HEK293 (cell line): ENCODE measurements around the gene KLHL18.

Experiments
- CTCF ChIA-PET: fragments of 350-600 bp; formaldehyde crosslinking; extraction: SDS; loops from one replicate; lab custom pipeline; 2021; ENCODE audit warnings: antibody characterized with exemption; lab: Yijun Ruan, JAX
- POLR2A ChIA-PET: fragments of 300-600 bp; formaldehyde crosslinking; extraction: SDS; loops from one replicate; lab custom pipeline; 2020; ENCODE audit warnings: antibody characterized with exemption, inconsistent platforms; lab: Yijun Ruan, JAX
- H3K27ac ChIP-seq: fragments of 200-500 bp; sonication (Bioruptor generic); 2 replicates; pipeline ENCODE4 v1.5.1; 2014; ENCODE audit warnings: low read depth, low read length, control low read depth, inconsistent platforms; ENCODE audit errors: extremely low read depth
- H3K36me3 ChIP-seq, 2 experiments: fragments of 200-500 bp in 1 of 2; sonication (Bioruptor generic) in 1 of 2; 1 replicate in 1 of 2; 2 replicates in 1 of 2; pipeline ENCODE4 v1.5.1; 2014 to 2017; ENCODE audit warnings: inconsistent platforms in 2 of 2, low read length in 2 of 2; ENCODE audit not compliant: control insufficient read depth in 2 of 2, insufficient read depth in 1 of 2
- H3K4me1 ChIP-seq: fragments of 200-500 bp; sonication (Bioruptor generic); 2 replicates; pipeline ENCODE4 v1.5.1; 2014; ENCODE audit warnings: mild to moderate bottlenecking, low read length, inconsistent platforms; ENCODE audit not compliant: control insufficient read depth, insufficient read depth
- H3K4me3 ChIP-seq: 2 replicates; pipeline ENCODE4 v1.5.1; 2011; ENCODE audit warnings: low read depth, mild to moderate bottlenecking, control low read depth, low read length, moderate library complexity
- H3K9me3 ChIP-seq: fragments of 200-500 bp; sonication (Bioruptor generic); 2 replicates; pipeline ENCODE4 v1.5.1; 2014; ENCODE audit warnings: low read depth, low read length, inconsistent platforms; ENCODE audit not compliant: control insufficient read depth, insufficient read depth
- ATF2 ChIP-seq: fragments of 450-650 bp; formaldehyde crosslinking; IDR thresholded peaks from 2 replicates; pipeline ENCODE4 v1.5.1; 2016; ENCODE audit warnings: missing biosample characterization, missing genetic modification characterization, low read depth
- BCL11A ChIP-seq: fragments of 450-650 bp; formaldehyde crosslinking; IDR thresholded peaks from 2 replicates; pipeline ENCODE4 v1.5.1; 2016; ENCODE audit warnings: low read depth, missing biosample characterization, missing genetic modification characterization
- GLIS2 ChIP-seq: fragments of 450-650 bp; formaldehyde crosslinking; IDR thresholded peaks from 2 replicates; pipeline ENCODE4 v1.5.1; 2016; ENCODE audit warnings: missing biosample characterization, missing genetic modification characterization
- PRDM4 ChIP-seq: fragments of 450-650 bp; formaldehyde crosslinking; IDR thresholded peaks from 2 replicates; pipeline ENCODE4 v1.5.1; 2017; ENCODE audit warnings: missing biosample characterization, missing genetic modification characterization
- ZFP3 ChIP-seq: fragments of 450-650 bp; formaldehyde crosslinking; IDR thresholded peaks from 2 replicates; pipeline ENCODE4 v1.5.1; 2016; ENCODE audit warnings: low read depth, missing biosample characterization, missing genetic modification characterization
- ZIC2 ChIP-seq: fragments of 450-650 bp; formaldehyde crosslinking; IDR thresholded peaks from 2 replicates; pipeline ENCODE4 v1.5.1; 2016; ENCODE audit warnings: missing biosample characterization, missing genetic modification characterization
- ZNF10 ChIP-seq: fragments of 450-650 bp; formaldehyde crosslinking; IDR thresholded peaks from 2 replicates; pipeline ENCODE4 v1.5.1; 2017; ENCODE audit warnings: missing biosample characterization, missing genetic modification characterization
- ZNF112 ChIP-seq: fragments of 450-650 bp; formaldehyde crosslinking; IDR thresholded peaks from 2 replicates; pipeline ENCODE4 v1.5.0; 2017; ENCODE audit warnings: missing biosample characterization, missing genetic modification characterization
- ZNF132 ChIP-seq: fragments of 450-650 bp; formaldehyde crosslinking; IDR thresholded peaks from 2 replicates; pipeline ENCODE4 v1.5.1; 2017; ENCODE audit warnings: missing biosample characterization, missing genetic modification characterization, borderline replicate concordance
- ZNF513 ChIP-seq: fragments of 450-650 bp; IDR thresholded peaks from 2 replicates; pipeline ENCODE4 v1.5.1; 2018; ENCODE audit warnings: missing biosample characterization, missing genetic modification characterization
- ZNF518A ChIP-seq: fragments of 450-650 bp; formaldehyde crosslinking; conservative IDR thresholded peaks from 2 replicates; pipeline ENCODE4 v1.5.1; 2016; ENCODE audit warnings: low read depth, missing biosample characterization, missing genetic modification characterization
- ZNF521 ChIP-seq: fragments of 450-650 bp; formaldehyde crosslinking; IDR thresholded peaks from 2 replicates; pipeline ENCODE4 v1.5.1; 2017; ENCODE audit warnings: missing biosample characterization, mild to moderate bottlenecking, missing genetic modification characterization
- ZNF707 ChIP-seq: fragments of 450-650 bp; formaldehyde crosslinking; IDR thresholded peaks from 2 replicates; pipeline ENCODE4 v1.5.1; 2016; ENCODE audit warnings: missing biosample characterization, missing genetic modification characterization
- ZNF792 ChIP-seq: fragments of 450-650 bp; formaldehyde crosslinking; IDR thresholded peaks from 2 replicates; pipeline ENCODE4 v1.5.1; 2016; ENCODE audit warnings: missing biosample characterization, missing genetic modification characterization

Gene KLHL18

GRCh38 chr3:47366833-47367232 lies 84.1 kb downstream of the KLHL18 start (continued):
- no peak for TF ChIP-seq ZNF707 (tag by site-specific recombination)
- no peak for TF ChIP-seq ZNF10 (tag by site-specific recombination)
- TF ChIP-seq, all 188 proteins: peak for 0

GRCh38 chr3:47367631-47368030 lies 84.9 kb downstream of the KLHL18 start:
- no peaks in the 10 kb centered on the region for H3K36me3 ChIP-seq
- H3K4me3 ChIP-seq = no peak overlapping the region
- H3K9me3 ChIP-seq = no peaks in the 10 kb centered on the region
- no peaks in the 10 kb centered on the region for H3K4me1 ChIP-seq
- ChIA-PET POLR2A (interaction anchor here (0.7 kb wide), 1 partner anchor 37 kb away, joined by 9 read pairs; no protein-coding TSS in a partner anchor), CTCF (no interaction called here)
- no peak overlapping the region for H3K27ac ChIP-seq
- TF ChIP-seq ZNF792 (tag by site-specific recombination) (no peak), ZNF521 (no peak), GLIS2 (tag by site-specific recombination) (no peak), ZIC2 (tag by site-specific recombination) (no peak), ZNF132 (tag by site-specific recombination) (no peak), BCL11A (tag by site-specific recombination) (no peak), ATF2 (tag by site-specific recombination) (no peak), PRDM4 (tag by site-specific recombination) (no peak), ZFP3 (tag by site-specific recombination) (no peak), ZNF513 (tag by site-specific recombination) (no peak), ZNF518A (no peak), ZNF112 (no peak)
